HG02623 (cell line): Measurements from ENCODE around the gene BRD8.

ENCODE experiments used
- ATAC-seq: cut with Tn5 transposase; IDR thresholded peaks from one replicate; pipeline ENCODE4 v1.9.1; 2021; ENCODE audit warnings: moderate library complexity; ENCODE audit not compliant: unreplicated experiment

The BRD8 gene

GRCh38 chr5:138102454-138103318, 75.7 kb downstream of the BRD8 start:
- no peak for ATAC-seq

GRCh38 chr5:138096997-138097828, 81.2 kb downstream of the BRD8 start:
- ATAC-seq, result no peak

- no peak for ATAC-seq
Measured at GRCh38 chr5:138096363-138096762, 82.1 kb downstream of the BRD8 start.

- no peak for ATAC-seq
Measured at GRCh38 chr5:138095100-138095907, 83.1 kb downstream of the BRD8 start.

GRCh38 chr5:138093036-138093435, 85.4 kb downstream of the BRD8 start:
- no peak for ATAC-seq

GRCh38 chr5:138092301-138092700, 86.1 kb downstream of the BRD8 start:
- no peak for ATAC-seq

GRCh38 chr5:138091685-138092084, 86.7 kb downstream of the BRD8 start:
- no peak for ATAC-seq
